ENCODE data around the gene CFAP20DC. TPM values are rescaled to one million over a fixed set of nuclear protein-coding genes. Genes with fewer than 3 reads are reported as not detected.

Gene CFAP20DC
- total and polyA plus RNA-seq, 4 donors, result 0.98 to 2.1 (median 1.5) TPM

- Histone ChIP-seq H3K4me1 (ENCODE audit: control insufficient read depth in 4 of 4, insufficient read depth in 4 of 4, low read length in 3 of 4) (no peaks in the 10 kb centered on the region), H3K36me3 (ENCODE audit: control insufficient read depth in 4 of 4, insufficient read depth in 3 of 4, low read depth in 1 of 4, low read length in 3 of 4) (no peaks in the 10 kb centered on the region), H3K9me3 (ENCODE audit: control insufficient read depth in 4 of 4, low read length in 3 of 4) (no peaks in the 10 kb centered on the region), H3K4me3 (ENCODE audit: low read depth in 1 of 3, low read length in 3 of 3) (no peak overlapping the region), H3K27ac (ENCODE audit: low read depth in 1 of 2, low read length in 2 of 2) (no peak overlapping the region), H3K27me3 (ENCODE audit: control insufficient read depth in 4 of 4, insufficient read depth in 4 of 4, low read length in 3 of 4) (no peaks in the 10 kb centered on the region), H3K9ac (ENCODE audit: low read depth in 1 of 2, low read length in 2 of 2) (no peak overlapping the region)
- no peak for TF ChIP-seq FOXA1 (IDR thresholded peaks at IDR 0.05)
- TF ChIP-seq TAF1 (conservative IDR thresholded peaks at IDR 0.05), result no peak
- no peak for TF ChIP-seq ATF3 (IDR thresholded peaks at IDR 0.05)
- TF ChIP-seq REST (IDR thresholded peaks at IDR 0.05), result no peak
- TF ChIP-seq GABPA (IDR thresholded peaks at IDR 0.05 in 1 of 2, conservative IDR thresholded peaks at IDR 0.05 in 1 of 2), result no peak
- no peak for TF ChIP-seq JUND (IDR thresholded peaks at IDR 0.05)
- TF ChIP-seq ZBTB33 (IDR thresholded peaks at IDR 0.05), result no peak
- no peak for TF ChIP-seq CTCF (IDR thresholded peaks at IDR 0.05; ENCODE audit: low read depth, low read length, missing input control)
- TF ChIP-seq NR2F2 (IDR thresholded peaks at IDR 0.05), result no peak
- 92% methylated on average over 2 of the region's 2 CpGs for WGBS
- DNase-seq (ENCODE audit: low spot score), result no peak
Measured at GRCh38 chr3:58938057-58938456, 111.8 kb downstream of the CFAP20DC start.

GRCh38 chr3:58924578-58924977 lies 125.2 kb downstream of the CFAP20DC start:
- no peak overlapping the region for H3K27ac ChIP-seq (ENCODE audit: low read depth in 1 of 2, low read length in 2 of 2)
- no peaks in the 10 kb centered on the region for H3K9me3 ChIP-seq (ENCODE audit: control insufficient read depth in 4 of 4, low read length in 3 of 4)
- DNase-seq (ENCODE audit: low spot score), result no peak
- H3K9ac ChIP-seq (ENCODE audit: low read depth in 1 of 2, low read length in 2 of 2), result no peak overlapping the region
- H3K4me1 ChIP-seq (ENCODE audit: control insufficient read depth in 4 of 4, insufficient read depth in 4 of 4, low read length in 3 of 4), result no peaks in the 10 kb centered on the region
- TF ChIP-seq TAF1 (conservative IDR thresholded peaks at IDR 0.05), result no peak
- no peak for TF ChIP-seq REST (IDR thresholded peaks at IDR 0.05)
- no peak for TF ChIP-seq RXRA (IDR thresholded peaks at IDR 0.05)
- TF ChIP-seq FOXA1 (IDR thresholded peaks at IDR 0.05), result no peak
- no peak for TF ChIP-seq NR2F2 (IDR thresholded peaks at IDR 0.05)
- no peak for TF ChIP-seq FOXA2 (IDR thresholded peaks at IDR 0.05)
- TF ChIP-seq EGR1 (IDR thresholded peaks at IDR 0.05; ENCODE audit: low read depth in 2 of 2), result no peak
- TF ChIP-seq YY1 (IDR thresholded peaks at IDR 0.05), result no peak
- TF ChIP-seq CTCF (IDR thresholded peaks at IDR 0.05; ENCODE audit: low read depth, low read length, missing input control), result no peak
- no peak for TF ChIP-seq GABPA (IDR thresholded peaks at IDR 0.05 in 1 of 2, conservative IDR thresholded peaks at IDR 0.05 in 1 of 2)
- TF ChIP-seq MAX (IDR thresholded peaks at IDR 0.05), result no peak
- no peak for TF ChIP-seq JUND (IDR thresholded peaks at IDR 0.05)
- TF ChIP-seq SP1 (IDR thresholded peaks at IDR 0.05), result no peak
- no peak for TF ChIP-seq HNF4A (conservative IDR thresholded peaks at IDR 0.05)
- no peak for TF ChIP-seq HNF4G (IDR thresholded peaks at IDR 0.05)
- TF ChIP-seq ATF3 (IDR thresholded peaks at IDR 0.05), result no peak
- H3K4me3 ChIP-seq (ENCODE audit: low read depth in 1 of 3, low read length in 3 of 3), result no peak overlapping the region
- H3K27me3 ChIP-seq (ENCODE audit: control insufficient read depth in 4 of 4, insufficient read depth in 4 of 4, low read length in 3 of 4), result no peaks in the 10 kb centered on the region
- 91% methylated on average over 1 of the region's 1 CpG for WGBS
- H3K36me3 ChIP-seq (ENCODE audit: control insufficient read depth in 4 of 4, insufficient read depth in 3 of 4, low read depth in 1 of 4, low read length in 3 of 4), result no peaks in the 10 kb centered on the region
